NCI-H446 treated with DMSO at 0.1 percent for 48 hours (cell line): ENCODE measurements around the gene GDPGP1.
"Not testable (repeated sequence)": the region's sequence is repeated elsewhere in the genome, so short reads cannot be mapped to it uniquely, and the experiment has no call there.

Experiments
- DNase-seq: peaks from one replicate; lab custom pipeline; 2025; lab: John Stamatoyannopoulos, UW

Gene GDPGP1, protein sequence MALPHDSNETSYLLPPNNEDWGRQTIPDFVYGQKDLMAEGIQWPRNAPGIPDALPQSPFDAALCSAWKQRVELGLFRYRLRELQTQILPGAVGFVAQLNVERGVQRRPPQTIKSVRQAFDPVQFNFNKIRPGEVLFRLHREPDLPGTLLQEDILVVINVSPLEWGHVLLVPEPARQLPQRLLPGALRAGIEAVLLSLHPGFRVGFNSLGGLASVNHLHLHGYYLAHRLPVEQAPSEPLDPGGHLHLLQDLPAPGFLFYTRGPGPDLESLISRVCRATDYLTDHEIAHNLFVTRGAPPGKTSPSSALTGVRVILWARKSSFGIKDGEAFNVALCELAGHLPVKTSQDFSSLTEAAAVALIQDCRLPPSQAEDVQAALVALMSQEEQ

DNA sequence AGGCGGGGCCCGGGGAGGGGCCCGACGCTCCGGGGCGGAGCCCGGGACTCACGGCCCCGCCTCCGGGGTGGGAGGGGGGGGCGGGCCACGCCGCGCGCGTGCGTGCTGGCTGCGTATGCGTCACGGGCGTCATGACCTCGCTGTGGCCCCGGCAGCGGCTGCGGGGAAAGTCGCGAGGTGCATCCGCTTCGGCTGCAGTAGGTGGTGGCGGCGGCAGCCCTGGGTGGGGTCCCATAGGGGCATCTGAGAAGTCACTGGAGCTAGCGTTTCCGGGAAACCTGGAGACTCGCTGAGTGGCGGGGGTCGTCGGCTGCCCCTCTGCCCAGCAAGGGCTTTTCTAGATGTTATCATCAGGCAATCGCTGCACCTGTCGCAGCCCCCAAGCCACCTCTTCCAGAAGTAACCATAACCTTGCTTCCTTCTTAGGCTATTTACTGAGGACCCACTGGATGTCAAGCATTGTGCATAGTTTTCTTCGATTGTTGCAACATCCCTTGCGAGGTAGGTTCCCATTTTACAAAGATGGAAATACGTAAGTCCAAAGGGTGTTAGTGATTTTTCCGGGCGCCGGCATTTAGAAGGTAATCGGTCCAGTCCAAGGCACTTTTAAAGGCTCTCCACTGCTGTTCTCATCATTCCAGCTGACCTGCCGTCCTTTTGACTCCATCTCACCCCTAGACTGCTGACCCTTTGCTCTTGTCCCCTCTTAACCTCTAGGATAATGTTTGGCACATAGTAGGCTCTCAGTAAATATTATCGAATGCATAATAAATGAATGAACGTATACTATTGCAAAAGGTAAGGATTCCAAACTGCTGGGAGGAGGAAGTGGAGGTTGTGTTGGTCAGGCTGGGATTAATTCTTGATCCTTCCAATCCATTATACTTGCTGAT is at the start of gene GDPGP1:
GDPGP1 (plus strand) TSS at position 114 of the 893 bp plus-strand sequence. CDS start 6,700 bp downstream, outside the sequence.
- DNase-seq: no peak

DNA sequence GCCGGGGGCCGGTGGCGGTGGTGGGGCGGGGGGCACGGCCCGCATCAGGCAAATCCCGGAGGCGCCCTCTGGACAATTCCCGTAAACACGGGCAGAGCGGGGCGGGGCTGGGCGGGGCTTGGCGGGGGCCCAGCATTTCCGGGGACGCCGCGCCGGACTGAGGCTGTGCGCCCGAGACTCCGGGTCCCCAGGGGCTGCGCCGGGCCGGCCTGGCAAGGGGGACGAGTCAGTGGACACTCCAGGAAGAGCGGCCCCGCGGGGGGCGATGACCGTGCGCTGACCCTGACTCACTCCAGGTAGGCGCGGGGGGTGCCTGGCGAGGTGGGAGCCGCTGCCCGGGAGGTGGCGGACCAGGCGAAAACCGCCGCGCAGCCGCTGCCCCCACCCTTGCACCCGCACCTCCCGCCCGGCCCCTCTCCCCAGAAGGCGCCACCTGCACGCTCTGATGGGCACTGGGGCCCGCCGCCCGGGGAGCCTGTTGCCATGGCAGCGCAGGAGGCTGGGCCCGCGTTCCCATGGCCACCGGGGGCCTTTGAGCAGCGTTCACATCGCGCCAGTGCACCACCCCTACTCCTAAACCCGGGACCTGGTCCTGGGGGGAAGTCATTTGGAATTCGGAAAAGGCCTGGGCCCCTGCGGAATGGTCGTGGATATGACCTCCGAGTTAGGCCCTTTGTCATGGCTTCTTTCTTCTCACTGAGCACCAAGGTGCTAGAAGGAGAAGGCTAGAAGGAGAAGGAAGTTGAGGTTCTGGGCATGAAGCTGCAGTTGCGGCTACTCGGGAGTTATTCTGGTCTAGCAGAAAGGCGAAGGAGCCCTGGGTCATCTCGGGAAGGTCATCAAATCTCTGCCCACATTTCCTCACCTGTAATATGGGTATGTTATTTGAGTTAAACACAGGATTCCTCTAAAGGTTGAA is 49.0 kb upstream of the GDPGP1 start:
- DNase-seq: no peak

DNA sequence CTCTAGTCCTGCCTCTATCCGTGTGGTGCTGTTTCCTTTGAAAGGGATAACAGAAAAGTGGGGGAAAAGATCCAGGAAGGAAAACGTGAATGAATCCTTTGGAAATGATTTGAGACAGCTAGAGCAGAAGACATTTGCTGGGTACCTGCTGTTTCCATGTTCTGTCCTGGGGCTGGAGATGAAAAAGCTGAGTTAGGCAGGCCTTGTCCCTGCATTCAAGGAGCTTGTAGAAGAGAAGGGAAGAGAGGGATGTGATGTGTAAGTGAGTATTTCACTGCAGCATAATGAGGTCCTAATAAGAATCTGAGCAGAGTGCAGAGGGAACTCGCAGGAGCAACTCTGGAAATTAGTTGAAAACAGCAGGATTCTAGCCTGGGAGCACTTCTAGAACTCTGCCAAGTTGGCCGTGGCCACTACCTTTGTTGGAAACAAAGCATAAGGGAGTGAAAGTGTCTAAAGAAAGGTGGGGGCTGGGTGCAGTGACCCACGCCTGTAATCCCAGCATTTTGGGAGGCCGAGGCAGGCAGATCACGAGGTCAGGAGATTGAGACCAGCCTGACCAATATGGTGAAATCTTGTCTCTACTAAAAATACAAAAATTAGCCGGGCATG is 46.6 kb upstream of the GDPGP1 start:
- no peak for DNase-seq

DNA sequence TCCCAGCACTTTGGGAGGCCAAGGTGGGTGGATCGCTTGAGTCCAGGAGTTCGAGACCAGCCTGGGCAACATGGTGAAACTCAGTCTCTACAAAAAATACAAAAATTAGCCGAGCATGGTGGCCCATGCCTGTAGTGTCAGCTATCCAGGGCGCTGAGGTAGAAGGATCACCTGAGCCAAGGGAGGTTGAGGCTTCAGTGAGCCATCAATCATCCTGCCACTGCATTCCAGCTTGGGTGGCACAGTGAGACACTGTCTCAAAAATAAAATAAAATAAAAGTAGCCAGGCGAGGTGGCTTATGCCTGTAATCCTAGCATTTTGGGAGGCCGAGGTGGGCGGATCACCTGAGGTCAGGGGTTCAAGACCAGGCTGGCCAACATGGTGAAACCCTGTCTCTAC is 45.9 kb upstream of the GDPGP1 start:
- not testable (repeated sequence) for DNase-seq

DNA sequence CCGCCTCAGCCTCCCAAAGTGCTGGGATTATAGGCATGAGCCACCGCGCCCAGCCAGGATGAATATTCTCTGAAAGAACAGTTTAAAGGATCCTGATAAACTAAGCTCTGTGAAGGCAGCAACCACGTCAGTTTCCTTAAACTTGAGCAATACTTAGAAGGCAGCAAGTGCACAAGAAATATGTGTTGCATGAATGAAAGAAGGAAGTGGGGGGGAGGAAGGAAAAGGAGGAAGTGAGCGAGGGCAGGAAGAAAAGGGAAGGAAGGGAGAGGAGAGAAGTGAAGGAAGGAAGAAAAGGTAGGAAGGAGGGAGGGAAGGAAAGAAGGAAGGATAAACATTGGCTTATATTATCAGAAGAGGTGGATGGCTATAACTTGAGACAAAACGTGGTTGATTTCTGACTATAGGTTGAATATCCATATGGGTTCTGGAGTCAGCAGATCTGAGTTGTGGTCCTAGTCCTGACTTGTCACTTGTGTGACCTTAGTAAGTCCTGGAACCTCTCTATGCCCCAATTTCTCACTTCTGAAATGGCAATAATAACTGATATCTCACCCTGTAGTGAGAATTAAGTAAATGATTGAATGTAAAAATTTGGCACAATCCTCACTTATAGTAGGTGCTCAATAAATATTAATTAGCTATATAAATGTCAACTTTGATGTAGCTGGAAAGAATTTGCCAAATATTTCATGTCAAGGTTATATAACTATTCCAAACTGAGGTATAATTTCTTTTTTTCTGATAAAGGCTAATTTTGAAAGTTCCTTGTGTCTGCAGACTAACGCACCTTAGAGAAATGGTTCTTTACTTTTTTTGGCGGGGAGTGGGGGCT is 44.9 kb upstream of the GDPGP1 start:
- no peak for DNase-seq

DNA sequence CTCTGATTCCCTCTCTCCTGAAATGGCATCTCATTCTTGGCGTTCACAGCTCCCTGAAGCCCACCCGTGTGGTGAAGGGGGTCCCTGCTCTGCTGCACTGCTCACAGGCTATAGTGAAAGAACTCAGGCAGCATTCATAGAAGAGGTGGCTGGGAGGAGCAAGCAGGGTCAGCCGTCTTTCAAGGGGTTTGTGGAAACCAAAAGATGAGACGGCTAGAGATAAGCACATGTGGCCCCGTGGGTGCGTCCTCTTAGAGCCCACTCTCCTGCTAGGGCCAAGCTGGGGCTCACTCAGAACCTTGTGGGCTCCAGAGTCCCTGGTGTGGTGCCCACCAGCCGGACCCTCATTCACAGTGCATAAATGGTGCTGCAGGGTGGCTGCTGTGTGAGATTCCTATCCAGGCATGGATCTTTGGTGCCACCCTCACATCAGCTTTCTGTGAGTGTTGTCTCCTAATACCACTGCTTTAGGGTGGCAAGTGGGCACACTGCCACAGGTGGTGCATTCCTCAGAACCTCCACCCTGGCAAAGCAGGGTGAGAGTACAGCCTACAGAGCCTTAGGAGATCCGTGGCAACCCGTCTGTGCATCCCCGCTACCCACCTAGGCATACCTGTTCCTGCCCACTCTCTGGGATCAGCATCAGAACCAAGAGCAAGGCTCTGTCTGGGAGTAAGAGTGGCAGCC is 44.1 kb upstream of the GDPGP1 start:
- DNase-seq: no peak

DNA sequence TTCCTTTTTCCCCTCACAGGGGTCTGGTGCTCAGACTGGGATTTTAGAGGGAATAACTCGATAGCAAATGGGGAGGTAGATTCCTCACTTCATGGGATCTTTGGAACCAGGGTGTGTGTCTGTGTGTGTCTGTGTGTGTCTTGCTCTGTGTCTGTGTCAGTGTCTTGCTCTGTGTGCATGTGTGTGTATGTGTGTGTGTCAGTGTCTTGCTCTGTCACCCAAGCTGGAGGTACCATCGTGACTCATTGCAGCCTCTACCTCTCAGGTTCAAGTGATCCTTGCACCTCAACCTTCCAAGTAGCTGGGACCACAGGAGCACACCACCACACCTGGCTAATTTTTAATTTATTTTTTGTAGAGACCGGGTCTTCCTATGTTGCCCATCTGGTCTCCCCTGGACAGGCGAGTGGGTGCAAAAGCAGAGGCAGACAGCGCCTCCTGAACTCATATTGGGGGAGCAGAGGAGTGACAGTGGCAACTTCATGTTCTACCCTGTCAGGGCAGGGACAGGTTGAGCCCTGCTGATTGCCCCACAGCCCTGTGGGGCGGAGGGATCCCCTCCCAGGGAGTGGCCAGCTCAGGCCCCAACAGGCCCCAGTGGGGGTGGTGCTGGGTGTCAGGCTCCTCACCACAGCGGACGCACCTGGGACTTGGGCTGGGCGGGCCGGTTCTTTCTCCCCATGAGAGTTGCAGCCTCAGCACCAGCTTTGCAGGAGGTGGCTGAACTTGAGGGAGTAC is 43.2 kb upstream of the GDPGP1 start:
- no peak for DNase-seq

DNA sequence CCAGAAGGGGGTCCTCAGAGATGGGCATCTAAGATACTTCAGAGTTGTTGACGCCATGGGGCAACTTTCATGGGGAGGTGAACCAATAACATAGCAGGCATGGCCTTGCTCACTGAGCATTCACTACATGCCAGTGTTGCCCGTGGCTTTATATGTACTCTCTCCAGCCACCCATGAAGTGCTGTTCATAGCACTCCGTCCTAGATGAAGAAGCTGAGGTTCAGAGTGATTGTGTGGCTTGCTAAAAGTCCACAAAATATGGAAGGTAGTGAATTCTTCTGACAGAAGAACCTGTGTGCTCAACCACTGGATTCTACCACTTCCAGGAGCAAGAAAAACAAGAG is 42.7 kb upstream of the GDPGP1 start:
- no peak for DNase-seq

DNA sequence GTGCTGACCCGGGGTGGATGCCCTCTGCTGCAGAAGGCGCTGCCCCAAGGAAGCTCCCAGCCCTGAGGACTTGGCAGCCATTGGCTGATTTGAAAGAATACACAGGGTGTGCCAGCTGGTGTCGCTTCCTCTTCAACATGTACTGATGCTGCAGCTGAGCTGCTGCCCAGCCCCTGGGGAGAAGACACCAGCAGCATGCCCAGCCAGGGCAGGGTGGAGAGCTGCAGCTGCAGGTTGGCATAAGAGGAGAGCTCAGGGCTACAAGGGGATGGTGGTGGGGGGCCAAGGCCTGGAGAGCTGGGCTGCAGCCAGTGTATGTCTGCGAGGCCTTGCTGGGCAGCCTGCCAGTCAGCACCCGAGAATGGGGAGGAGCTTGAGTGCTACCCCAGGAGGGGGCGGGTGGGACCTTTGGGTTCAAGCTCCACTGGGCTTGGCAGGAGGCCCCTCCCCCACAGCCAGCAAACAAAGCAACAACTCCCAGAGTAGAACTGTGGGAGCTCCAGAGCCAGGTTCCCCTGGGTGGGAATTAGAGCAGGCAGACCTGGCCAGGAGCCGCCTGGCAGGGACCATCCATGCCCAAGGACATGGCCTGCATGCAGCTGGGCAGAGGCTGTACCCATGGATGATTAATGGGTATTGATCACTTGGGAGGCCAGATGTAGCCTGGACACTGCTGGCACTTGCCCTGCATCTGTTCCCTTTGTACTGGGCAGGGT is 42.1 kb upstream of the GDPGP1 start:
- peak; percentile 72 for DNase-seq

DNA sequence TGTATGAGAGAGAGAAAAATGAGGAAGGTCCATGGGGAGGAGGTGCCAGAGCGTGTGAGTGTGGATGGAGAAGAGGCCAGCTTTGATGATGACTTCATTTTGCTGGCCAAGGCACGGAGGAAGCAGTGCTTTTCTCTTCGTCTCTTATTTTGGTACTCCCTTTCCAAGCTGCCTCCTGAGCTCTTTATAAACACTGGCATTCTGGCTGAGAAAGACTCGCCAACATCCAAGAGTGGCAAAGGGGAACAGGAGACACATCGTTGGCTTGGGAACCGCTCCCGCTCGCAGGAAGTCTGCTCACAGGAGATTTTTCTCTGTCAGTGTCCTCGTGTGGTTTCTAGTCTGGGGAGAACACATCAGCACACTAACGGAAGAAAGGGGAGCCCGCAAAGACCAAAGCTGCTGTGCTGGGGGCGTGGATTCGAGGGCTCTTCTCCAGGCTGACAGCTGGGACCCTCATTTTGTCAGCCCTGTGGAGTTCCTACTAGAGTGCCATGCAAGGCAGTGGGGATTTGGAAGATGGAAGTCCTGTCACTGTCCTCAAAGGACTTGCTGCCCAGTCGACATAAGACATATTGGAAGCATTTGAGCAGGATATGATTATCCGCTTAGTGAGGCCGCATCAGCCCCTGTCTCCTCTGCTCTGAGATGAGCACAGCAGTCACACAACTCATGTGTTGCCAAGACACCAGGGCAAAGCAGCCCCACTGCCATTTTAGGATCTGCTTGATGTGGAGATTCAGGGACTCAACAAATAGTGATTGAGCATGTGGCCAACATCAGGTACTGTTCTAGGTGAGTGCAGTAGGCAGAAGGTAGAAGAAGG is 40.8 kb upstream of the GDPGP1 start:
- DNase-seq: peak; percentile 48

DNA sequence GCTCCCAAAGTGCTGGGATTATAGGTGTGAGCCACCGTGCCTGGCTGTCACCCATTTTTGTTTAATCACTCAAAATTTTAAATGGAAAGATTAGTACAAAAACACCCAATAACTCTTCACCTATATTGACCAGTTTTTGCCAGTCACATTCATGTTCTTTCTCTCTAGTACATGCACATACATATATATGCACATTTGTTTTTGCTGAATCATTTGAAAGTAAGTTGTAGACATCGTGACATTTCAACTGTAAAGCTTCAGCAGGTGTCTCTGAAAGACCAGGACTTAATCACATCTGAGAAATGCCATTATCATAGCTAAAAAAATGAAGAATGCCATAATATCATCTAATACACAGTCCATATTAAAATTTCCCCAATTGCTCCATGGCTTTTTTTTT is 39.4 kb upstream of the GDPGP1 start:
- DNase-seq: no peak

DNA sequence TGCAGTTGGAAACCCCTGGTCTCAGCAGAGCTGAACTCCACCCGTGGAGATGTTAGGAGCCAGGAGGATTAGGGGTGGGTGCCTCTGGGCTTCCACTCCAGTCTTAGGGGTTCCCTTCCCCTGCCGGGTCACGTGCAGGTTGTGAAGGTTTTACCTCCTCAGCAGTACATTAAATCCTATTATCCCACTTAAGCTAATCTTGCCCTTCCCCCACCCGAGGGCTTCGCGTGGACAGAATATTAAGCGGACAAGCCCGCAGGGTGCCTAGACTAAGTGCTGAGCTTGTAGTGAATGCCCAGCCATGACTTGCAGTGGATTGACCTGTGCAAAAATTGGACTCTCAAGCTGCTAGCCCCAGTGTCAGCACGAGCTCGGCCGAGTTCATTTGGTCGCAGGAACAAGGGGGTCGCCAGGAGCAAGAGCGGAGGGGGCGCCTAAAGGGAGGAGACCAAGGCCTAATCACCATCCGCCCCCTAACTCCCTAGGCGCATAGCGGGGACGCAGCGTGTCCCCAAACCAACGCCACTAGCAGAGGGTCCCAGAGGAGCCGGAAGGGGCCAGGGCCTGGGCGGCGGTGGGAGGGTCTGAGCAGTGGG is 33.4 kb upstream of the GDPGP1 start:
- DNase-seq: no peak

DNA sequence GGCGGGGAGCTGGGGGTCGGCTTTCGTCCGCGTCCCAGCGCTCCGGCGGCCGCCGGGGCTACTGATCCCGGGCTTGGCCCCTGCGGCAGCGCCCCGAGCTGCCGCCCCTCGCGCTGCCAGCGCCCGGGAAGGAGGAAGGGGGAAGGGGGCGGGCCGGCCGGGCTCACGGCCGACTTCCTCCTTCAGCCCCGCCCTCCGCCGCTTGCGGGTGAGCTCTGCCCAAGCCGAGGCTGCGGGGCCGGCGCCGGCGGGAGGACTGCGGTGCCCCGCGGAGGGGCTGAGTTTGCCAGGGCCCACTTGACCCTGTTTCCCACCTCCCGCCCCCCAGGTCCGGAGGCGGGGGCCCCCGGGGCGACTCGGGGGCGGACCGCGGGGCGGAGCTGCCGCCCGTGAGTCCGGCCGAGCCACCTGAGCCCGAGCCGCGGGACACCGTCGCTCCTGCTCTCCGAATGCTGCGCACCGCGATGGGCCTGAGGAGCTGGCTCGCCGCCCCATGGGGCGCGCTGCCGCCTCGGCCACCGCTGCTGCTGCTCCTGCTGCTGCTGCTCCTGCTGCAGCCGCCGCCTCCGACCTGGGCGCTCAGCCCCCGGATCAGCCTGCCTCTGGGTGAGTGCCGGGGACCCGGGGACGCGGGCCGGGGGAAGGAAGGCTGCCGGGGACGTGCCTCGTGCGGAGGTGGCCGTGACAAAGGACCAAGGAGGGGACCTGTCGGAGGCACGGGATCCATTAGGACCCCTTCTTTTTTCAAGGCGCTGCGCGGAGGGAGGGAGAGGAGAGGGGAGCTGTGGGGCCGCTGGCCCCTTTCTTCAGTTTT is 32.7 kb upstream of the GDPGP1 start, which contains the start of gene SEMA4B:
SEMA4B (plus strand) TSS at position 201 of the 814 bp plus-strand sequence; CDS start at position 450, 249 bp downstream.
- no peak for DNase-seq

DNA sequence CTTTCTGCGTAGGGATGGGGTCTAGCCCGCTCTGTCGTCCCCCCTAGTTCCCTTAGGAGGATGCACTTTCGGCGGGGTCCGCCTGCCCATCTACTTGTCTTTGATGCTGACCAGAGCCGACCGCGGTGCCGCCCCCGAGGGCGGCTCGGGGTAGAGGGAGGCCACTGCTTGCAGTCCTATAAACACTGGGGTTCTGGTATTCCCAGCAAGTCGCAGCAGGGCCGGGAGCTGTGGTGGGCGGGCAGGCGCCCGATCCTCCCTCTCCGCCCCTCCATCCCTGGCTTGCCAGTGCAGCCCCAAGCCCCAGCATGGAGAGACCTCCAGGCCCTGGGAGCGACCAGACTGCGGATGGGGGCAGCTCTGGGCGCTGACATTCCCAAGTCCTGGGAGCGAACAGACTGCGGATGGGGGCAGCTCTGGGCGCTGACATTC is 32.0 kb upstream of the GDPGP1 start:
- DNase-seq: no peak

DNA sequence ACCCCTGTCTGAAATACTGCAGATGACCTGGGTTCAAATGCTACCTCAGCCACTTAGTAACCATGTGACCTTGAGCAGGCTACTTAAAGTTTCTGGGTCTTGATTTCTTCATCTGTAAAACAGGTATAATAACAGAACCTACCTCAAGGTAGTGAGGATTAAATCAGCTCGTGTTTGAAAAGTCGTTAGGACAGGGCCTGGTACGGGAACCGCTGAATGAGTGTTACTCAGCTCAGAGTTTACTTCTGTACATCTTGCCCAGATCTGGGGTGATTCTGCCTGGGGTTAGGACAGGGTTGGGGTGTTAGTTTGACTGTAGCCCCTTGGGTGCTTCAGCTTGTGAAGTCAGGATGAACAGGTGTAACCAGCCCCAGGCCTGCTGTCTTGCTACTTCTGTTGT is 31.1 kb upstream of the GDPGP1 start:
- no peak for DNase-seq

DNA sequence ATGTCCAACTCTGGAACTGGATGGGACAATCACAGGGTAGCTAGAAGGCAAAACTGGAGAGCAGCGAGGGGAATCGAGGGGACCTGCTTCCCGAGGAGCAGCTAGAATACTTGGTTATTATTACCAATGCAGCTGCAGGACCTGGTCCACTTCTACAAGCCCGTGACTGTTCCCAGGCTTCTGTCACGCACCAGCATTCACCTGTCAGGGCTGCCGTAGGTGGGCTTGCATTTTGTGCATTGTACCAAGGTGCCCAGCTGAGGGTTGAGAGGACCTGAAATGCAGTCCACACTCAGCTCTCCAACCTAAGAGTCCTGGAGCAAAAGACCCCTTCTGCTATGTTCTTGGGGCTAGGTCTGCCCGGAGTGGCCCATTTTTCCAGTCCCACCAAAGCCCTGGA is 30.5 kb upstream of the GDPGP1 start:
- DNase-seq: no peak
